Fibroblast of pulmonary artery (primary cell): Measurements from ENCODE around the gene GINS2.

Experiments
- DNase-seq: peaks from one replicate; pipeline ENCODE4 v3.0.0-alpha.2; 2010; ENCODE audit warnings: low read depth
- H3K4me3 ChIP-seq: replicated peaks from 2 replicates; pipeline ENCODE4 v1.5.1; 2011; ENCODE audit warnings: low read depth, mild to moderate bottlenecking, control low read depth, low read length, moderate library complexity
- CTCF ChIP-seq: IDR thresholded peaks from 2 replicates; pipeline ENCODE4 v1.5.1; 2011; ENCODE audit warnings: mild to moderate bottlenecking, control low read depth, low read length, inconsistent platforms; ENCODE audit errors: missing control alignments

GINS2 gene

DNA sequence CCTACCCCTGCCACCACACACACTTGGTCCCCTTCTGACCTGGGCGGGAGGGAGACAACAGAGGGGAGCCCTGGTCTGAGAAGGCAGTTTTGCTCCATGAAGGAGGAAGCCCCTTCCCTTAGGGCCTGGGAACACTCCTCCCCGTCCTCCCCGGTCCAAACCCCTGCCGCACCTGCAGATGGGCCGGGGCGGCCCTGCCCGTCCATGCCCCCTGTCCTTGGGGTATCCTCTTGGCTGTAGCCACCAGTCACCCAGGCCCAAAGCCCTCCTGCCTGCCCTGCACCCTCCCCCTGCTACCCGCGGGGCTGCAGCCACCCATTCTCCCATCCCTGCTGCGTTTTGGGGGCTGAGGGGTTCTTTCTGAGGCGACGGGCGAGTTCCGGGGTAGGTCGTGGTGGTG lies 41.8 kb downstream of the GINS2 start:
- no peak overlapping the region for H3K4me3 ChIP-seq
- no peak for DNase-seq
- TF ChIP-seq CTCF = no peak

DNA sequence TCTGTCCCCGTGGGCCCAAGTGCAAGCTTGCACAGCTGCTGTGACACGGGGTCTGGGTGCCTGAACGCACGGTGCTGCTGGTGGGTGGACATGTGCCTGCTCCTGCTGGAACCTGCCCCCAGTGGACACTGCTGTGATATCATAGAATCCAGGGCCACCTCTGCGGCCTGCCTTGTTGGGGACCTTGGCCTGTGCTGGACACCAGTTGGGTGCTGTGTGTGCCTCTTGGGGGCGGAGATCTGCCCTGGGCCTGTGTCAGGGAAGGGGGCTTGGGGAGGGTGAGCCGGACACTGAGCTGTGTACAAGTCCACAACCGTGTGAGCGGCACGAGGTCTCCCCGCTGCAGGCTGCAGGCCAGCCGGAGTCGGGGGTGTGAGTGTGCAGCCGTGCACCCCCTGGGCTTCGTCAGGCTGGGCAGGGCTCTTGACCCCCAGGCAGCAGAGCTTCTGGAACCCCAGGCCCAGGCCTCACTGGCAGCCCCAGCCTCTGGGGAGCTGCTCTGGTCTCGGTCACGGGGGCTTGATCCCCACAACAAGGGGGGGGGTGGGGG lies 42.3 kb downstream of the GINS2 start:
- TF ChIP-seq CTCF = no peak
- DNase-seq = no peak
- no peak overlapping the region for H3K4me3 ChIP-seq

DNA sequence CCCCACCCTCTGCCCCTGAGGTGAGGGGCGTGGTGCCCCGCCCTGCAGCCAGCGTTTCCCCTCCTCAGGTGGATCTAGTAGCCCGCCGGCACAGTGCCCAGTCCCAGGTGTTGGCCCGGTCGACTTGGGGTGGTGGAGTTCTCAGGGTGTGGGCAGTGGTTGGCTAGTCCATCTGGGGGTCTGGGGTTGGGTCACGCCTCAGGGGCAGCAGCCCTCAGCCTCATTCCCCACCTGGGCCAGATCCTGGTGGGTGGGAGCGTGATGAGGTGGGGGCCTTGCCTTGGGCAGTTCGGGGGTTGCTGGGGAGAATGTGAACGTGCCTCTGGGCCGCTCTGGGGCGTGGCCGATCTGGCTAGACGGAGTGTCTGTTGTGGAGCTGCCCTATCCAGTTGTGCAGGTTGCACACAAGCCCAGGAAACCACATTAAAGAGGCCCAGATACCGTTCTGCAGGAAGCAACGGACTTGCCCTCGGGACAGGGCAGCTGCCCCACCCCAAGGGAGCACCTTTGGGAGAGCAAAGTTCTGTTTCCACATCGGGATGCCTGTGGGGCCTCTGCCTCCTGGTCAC lies 43.6 kb downstream of the GINS2 start:
- no peak for TF ChIP-seq CTCF
- no peak for DNase-seq
- H3K4me3 ChIP-seq = no peak overlapping the region

DNA sequence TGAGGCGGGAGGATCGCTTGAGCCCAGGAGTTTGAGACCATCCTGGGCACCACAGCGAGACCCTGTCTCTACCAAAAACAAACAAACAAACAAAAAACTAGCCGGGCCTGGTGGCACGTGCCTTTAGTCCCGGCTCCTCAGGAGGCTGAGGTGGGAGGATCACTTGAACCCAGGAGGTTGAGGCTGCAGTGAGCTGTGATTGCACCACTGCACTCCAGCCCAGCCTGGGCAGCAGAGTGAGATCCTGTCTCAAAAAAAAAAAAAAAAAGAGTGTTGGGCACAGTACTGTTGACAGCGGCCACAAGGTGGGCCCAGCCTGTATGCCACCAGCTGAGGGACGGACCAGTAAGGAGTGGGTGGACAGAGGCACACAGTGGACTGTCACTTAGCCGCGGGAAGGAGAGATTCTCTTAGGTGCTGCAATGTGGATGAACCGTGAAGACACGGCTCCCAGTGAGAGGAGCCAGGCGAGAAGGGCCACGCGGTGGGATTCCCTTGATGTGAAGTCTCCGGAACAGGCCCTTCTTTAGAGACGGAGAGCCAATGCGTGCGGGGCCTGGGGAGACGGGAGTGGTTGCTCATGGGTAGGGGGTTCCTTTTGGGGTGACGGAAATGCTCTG lies 44.6 kb downstream of the GINS2 start:
- no peak for DNase-seq
- no peak overlapping the region for H3K4me3 ChIP-seq
- TF ChIP-seq CTCF = no peak

- no peak for TF ChIP-seq CTCF
- no peak overlapping the region for H3K4me3 ChIP-seq
Observed at GRCh38 chr16:85643631-85644030, 45.1 kb downstream of the GINS2 start.

GRCh38 chr16:85642762-85643358 lies 45.9 kb downstream of the GINS2 start:
- TF ChIP-seq CTCF = no peak
- no peak overlapping the region for H3K4me3 ChIP-seq
- no peak for DNase-seq

More at GRCh38 chr16:85643631-85644030, 45.1 kb downstream of the GINS2 start:
- DNase-seq = no peak

- H3K4me3 ChIP-seq = no peak overlapping the region
- no peak for DNase-seq
- no peak for TF ChIP-seq CTCF
Observed at GRCh38 chr16:85641776-85642176, 47.0 kb downstream of the GINS2 start.
